ENCODE results near the gene LBX1.

- TF ChIP-seq TCF12 (IDR thresholded peaks at IDR 0.05; ENCODE audit: low read depth) (no peak), RAD21 (IDR thresholded peaks at IDR 0.05; ENCODE audit: low read depth) (no peak), CEBPB (IDR thresholded peaks at IDR 0.05) (no peak), EP300 (IDR thresholded peaks at IDR 0.05; ENCODE audit: borderline replicate concordance) (no peak), EGR1 (IDR thresholded peaks at IDR 0.05) (no peak), YY1 (IDR thresholded peaks at IDR 0.05; ENCODE audit: low read depth) (no peak), TAF1 (IDR thresholded peaks at IDR 0.05; ENCODE audit: low read depth) (no peak), MAX (IDR thresholded peaks at IDR 0.05) (no peak), FOXM1 (IDR thresholded peaks at IDR 0.05; ENCODE audit: borderline replicate concordance, low read depth) (no peak), REST (IDR thresholded peaks at IDR 0.05; ENCODE audit: low read depth) (no peak), TEAD4 (IDR thresholded peaks at IDR 0.05) (no peak), USF1 (IDR thresholded peaks at IDR 0.05) (no peak)
Measured at GRCh38 chr10:101222683-101223273, 6.5 kb downstream of the LBX1 start.
